ENCODE measurements around the gene RPS6KA2.

RPS6KA2 gene

GRCh38 chr6:166442131-166442685 is 184.8 kb downstream of the RPS6KA2 start:
- Mint-ChIP-seq H3K4me1 (peaks cover 14% of the 10 kb centered on the region), H3K27ac (no peak overlapping the region), H3K36me3 (peaks cover 6% of the 10 kb centered on the region), H3K9me3 (no peaks in the 10 kb centered on the region), H3K4me3 (no peak overlapping the region), H3K27me3 (no peaks in the 10 kb centered on the region)

DNA sequence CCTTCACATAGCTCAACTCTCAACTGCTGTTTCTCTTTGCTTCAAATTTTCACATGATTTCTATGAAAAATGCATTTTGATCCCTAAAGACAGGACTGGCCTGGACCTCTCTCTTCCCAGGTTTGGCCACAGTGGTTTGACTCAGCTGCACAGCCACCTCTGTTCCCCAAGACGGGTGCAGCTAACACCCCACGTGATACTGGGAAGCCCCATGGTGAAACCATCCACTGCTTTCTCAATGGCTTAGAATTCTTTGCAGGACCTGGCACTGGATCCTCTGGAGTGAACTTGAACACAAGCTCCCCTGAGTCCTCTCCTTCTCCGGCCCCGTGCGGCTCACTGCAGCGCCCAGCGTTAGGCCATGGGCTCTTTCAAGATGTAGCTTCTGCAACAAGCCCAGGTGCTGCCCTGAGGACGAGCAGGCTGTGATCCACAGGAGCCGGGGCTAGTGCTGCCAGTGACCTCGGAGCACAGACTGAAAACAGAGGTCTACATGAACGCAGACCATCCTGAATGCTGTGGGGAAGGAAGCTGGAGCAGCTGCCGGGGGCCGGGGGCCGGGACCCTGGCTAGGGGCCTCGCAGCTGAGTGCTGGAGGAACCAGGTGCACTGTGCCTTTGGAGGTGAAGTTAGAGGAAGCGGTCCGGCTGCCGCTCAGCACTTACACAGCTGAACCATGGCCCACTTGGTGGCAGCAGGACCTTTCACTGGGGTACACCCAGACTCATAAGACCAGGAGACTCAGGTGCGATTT is 185.5 kb downstream of the RPS6KA2 start:
- Mint-ChIP-seq H3K27ac (no peak overlapping the region), H3K9me3 (no peaks in the 10 kb centered on the region)

GRCh38 chr6:166440729-166441128 is 186.3 kb downstream of the RPS6KA2 start:
- H3K9me3 Mint-ChIP-seq = no peaks in the 10 kb centered on the region

More for the DNA sequence above, 185.5 kb downstream of the RPS6KA2 start:
- H3K4me1 Mint-ChIP-seq = peaks cover 14% of the 10 kb centered on the region
- no peak overlapping the region for H3K4me3 Mint-ChIP-seq
- peaks cover 2% of the 10 kb centered on the region for H3K36me3 Mint-ChIP-seq
- no peaks in the 10 kb centered on the region for H3K27me3 Mint-ChIP-seq

DNA sequence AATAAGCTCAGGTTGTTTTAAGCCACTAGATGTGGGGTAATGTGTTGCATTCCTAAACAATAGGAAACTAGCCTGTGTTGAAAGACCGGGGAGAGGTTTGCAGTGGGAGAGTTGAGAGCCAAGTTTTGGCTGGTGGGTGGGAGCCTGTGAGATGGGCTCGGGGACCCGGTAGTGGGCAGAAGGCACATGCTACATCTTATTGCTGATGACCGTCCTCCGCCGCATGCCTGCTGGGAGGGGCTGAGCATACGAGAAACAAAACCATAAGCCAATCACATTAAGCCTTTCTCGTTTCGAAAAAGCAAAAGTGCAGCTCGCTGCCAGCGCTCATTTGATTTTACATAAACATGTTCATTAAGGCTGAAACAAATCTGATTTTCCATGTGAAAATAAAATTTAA is 186.9 kb downstream of the RPS6KA2 start:
- H3K27me3 Mint-ChIP-seq = no peaks in the 10 kb centered on the region
- H3K27ac Mint-ChIP-seq = no peak overlapping the region
- H3K4me1 Mint-ChIP-seq = peaks cover 25% of the 10 kb centered on the region
- peaks cover 4% of the 10 kb centered on the region for H3K36me3 Mint-ChIP-seq
- no peaks in the 10 kb centered on the region for H3K9me3 Mint-ChIP-seq
- H3K4me3 Mint-ChIP-seq = peak overlapping the region; percentile 4

More at GRCh38 chr6:166440729-166441128, 186.3 kb downstream of the RPS6KA2 start:
- peaks cover 4% of the 10 kb centered on the region for H3K36me3 Mint-ChIP-seq
- H3K27me3 Mint-ChIP-seq = no peaks in the 10 kb centered on the region
- no peak overlapping the region for H3K4me3 Mint-ChIP-seq
- H3K4me1 Mint-ChIP-seq = peaks cover 19% of the 10 kb centered on the region
- H3K27ac Mint-ChIP-seq = no peak overlapping the region

DNA sequence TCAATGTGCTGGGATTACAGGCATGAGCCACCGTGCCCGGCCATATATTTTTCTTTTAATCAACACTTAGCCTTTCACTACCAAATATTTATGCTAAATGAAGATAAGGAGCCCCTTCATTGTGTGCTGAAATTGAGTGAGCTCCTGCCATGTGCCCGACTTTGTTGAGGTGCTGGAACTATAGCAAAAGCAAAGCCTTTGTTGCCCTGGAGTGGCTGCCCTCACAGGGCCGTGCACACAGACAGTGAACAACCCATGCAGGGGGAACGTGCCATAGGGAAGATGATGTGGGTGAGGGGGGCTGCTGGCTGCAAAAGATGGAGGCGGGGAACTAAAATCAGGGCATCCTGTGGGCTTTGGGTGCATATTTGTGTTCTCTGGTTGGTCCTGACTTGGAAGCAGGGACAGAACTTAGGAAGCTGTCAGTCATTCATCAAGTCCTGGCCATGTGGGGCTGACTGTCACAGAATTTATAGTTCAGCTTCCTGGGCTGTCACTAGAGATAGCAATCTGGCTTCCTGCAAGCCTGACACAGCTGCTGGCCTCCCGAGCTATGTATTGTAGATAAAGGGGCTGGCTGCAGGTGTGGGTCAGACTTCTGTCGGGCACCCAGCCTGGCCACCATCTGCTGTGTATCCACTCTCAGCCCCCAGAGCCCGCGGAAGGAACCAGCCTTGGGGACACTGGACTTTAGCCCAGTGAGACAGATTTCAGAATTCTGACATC is 187.5 kb downstream of the RPS6KA2 start:
- Mint-ChIP-seq H3K27me3 (no peaks in the 10 kb centered on the region), H3K4me1 (peaks cover 25% of the 10 kb centered on the region), H3K36me3 (peaks cover 4% of the 10 kb centered on the region), H3K4me3 (peak overlapping the region; percentile 4), H3K27ac (no peak overlapping the region), H3K9me3 (no peaks in the 10 kb centered on the region)

DNA sequence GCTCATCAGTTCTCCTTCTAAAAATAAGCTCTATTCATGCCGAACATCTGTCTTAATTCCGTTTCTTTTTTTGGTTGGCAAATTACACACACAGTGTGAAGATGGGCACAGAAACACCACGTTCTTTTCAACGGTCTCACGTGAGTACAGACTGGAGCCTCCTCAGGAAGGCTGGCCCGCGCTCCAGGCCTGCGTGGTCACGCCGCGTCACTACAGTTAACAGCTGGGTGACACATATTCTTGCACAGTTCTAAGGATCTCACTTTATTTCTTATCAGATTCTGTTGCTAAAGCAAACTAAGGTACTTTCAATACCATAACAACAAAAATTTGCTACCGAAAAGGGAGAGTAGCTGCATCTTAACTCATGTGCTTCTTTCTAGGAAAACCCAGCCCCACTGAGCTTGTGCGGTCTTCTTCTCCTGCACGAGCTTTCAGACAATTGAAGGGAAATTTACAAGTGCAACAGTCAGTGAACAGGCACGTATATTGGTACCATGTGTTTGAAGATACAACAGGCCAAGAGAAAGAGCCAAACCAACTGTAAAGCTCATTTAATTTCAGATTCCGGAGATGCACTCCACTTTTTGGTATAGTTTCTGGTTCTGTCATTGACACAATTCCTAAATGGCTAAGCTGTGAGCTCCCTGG is 188.7 kb downstream of the RPS6KA2 start:
- Mint-ChIP-seq H3K27me3 (no peaks in the 10 kb centered on the region), H3K36me3 (peaks cover 2% of the 10 kb centered on the region), H3K4me1 (peaks cover 25% of the 10 kb centered on the region), H3K27ac (no peak overlapping the region), H3K9me3 (no peaks in the 10 kb centered on the region), H3K4me3 (no peak overlapping the region)

DNA sequence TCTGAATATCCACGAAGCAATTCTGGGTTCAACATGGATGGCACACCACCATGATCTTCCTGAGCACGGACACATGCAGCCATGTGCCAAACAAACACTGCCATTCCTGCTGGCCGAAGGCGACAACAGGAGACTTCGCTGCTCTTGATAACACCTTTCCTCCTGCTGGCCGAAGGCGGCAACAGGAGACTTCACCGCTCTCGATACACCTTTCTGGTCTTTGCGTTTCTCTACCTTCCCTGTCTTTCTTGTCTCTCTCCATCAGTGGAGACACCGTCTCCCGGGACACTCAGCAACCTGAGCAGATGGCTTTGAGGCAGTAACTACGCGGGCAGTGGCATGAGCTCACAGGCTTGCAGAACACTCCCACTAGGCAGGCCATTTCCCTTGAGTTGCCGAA is 189.4 kb downstream of the RPS6KA2 start:
- Mint-ChIP-seq H3K27me3 (no peaks in the 10 kb centered on the region), H3K36me3 (peaks cover 2% of the 10 kb centered on the region), H3K9me3 (no peaks in the 10 kb centered on the region), H3K4me1 (peaks cover 25% of the 10 kb centered on the region), H3K4me3 (no peak overlapping the region), H3K27ac (no peak overlapping the region)

- H3K27ac Mint-ChIP-seq = no peak overlapping the region
- peaks cover 25% of the 10 kb centered on the region for H3K4me1 Mint-ChIP-seq
- H3K27me3 Mint-ChIP-seq = no peaks in the 10 kb centered on the region
- H3K36me3 Mint-ChIP-seq = peaks cover 2% of the 10 kb centered on the region
- no peaks in the 10 kb centered on the region for H3K9me3 Mint-ChIP-seq
- no peak overlapping the region for H3K4me3 Mint-ChIP-seq
These were observed 190.6 kb downstream of the RPS6KA2 start for GRCh38 chr6:166436195-166437139.

- Mint-ChIP-seq H3K4me1 (peaks cover 20% of the 10 kb centered on the region), H3K36me3 (peaks cover 2% of the 10 kb centered on the region), H3K4me3 (no peak overlapping the region), H3K9me3 (no peaks in the 10 kb centered on the region), H3K27ac (peak overlapping the region; percentile 33), H3K27me3 (no peaks in the 10 kb centered on the region)
These were observed 191.5 kb downstream of the RPS6KA2 start for GRCh38 chr6:166435574-166435973.

DNA sequence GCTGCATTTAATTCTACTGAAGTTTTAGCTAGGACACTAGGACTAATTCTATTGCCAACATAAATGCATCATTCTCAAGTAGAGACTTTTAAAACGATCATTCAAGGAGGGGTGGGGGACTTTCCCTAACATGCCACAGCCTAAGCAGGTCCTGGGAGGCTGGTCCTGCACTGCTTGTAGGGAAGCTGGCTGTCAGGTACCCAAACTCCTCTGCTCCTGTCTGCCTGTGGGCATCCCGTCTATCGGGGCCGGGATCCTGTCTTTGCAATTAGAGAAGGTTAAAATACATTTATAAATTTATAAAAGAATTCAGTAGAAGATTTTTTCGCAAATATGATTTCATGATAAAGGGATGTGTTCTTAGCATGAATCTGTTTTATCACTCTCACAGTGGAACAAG is 192.7 kb downstream of the RPS6KA2 start:
- H3K36me3 Mint-ChIP-seq = peaks cover 6% of the 10 kb centered on the region
- H3K27me3 Mint-ChIP-seq = no peaks in the 10 kb centered on the region
- no peak overlapping the region for H3K27ac Mint-ChIP-seq
- H3K9me3 Mint-ChIP-seq = no peaks in the 10 kb centered on the region
- peaks cover 12% of the 10 kb centered on the region for H3K4me1 Mint-ChIP-seq
- no peak overlapping the region for H3K4me3 Mint-ChIP-seq

- Mint-ChIP-seq H3K27me3 (no peaks in the 10 kb centered on the region), H3K4me3 (no peak overlapping the region), H3K9me3 (no peaks in the 10 kb centered on the region), H3K4me1 (peaks cover 11% of the 10 kb centered on the region), H3K27ac (no peak overlapping the region), H3K36me3 (peaks cover 8% of the 10 kb centered on the region)
These were observed 194.0 kb downstream of the RPS6KA2 start for GRCh38 chr6:166433096-166433495.

- Mint-ChIP-seq H3K4me3 (no peak overlapping the region), H3K4me1 (peaks cover under 1% of the 10 kb centered on the region), H3K36me3 (peaks cover 8% of the 10 kb centered on the region), H3K27me3 (no peaks in the 10 kb centered on the region), H3K27ac (no peak overlapping the region), H3K9me3 (no peaks in the 10 kb centered on the region)
These were observed 196.8 kb downstream of the RPS6KA2 start for GRCh38 chr6:166430269-166430668.

DNA sequence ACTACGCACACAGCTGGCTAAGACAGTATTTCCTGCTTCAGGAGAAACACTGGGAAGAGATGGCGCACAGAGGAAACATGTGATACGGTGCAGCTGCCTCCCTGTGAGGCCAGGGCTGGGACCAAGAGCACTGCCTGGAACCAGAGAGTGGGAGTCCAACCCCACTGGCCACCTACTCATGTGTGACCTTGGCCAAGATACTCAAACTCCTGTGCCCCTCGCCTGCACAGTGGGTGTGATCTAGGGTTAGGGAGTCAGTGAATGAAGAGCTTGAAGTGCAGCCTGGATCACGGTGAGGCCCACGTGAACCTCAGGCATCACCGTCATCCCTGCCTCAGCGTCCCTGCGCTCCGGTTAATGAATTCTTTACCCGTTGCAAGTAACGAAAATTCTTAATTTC is 202.6 kb downstream of the RPS6KA2 start:
- peaks cover 4% of the 10 kb centered on the region for H3K36me3 Mint-ChIP-seq
- peaks cover 22% of the 10 kb centered on the region for H3K4me1 Mint-ChIP-seq
- no peaks in the 10 kb centered on the region for H3K27me3 Mint-ChIP-seq
- H3K27ac Mint-ChIP-seq = no peak overlapping the region
- no peak overlapping the region for H3K4me3 Mint-ChIP-seq
- no peaks in the 10 kb centered on the region for H3K9me3 Mint-ChIP-seq

DNA sequence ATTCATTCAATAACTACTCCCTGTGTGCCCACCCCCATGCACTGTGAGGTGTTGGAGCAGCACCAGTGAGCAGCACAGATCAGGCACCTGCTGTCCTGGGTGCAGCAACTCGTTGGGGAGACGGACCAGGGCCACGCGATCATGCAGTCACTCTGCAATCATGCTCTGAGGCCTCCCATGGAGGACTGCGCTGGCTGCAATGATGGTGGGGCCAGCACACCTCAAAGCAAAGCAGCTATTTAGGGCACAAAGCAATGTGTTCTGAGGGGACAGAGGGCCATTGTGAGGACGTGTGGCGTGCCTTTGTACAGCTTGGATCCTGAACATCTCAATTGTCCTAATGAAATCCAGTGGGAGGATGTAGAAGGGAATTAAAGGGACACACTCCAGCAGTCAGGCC is 203.3 kb downstream of the RPS6KA2 start:
- Mint-ChIP-seq H3K9me3 (no peaks in the 10 kb centered on the region), H3K27me3 (no peaks in the 10 kb centered on the region), H3K27ac (no peak overlapping the region), H3K4me1 (peaks cover 28% of the 10 kb centered on the region), H3K4me3 (no peak overlapping the region), H3K36me3 (peaks cover 4% of the 10 kb centered on the region)
